Stomach smooth muscle (tissue), 2 donors: Measurements from ENCODE around the gene TCF4.

Source experiments
- H3K27ac ChIP-seq: one replicate; pipeline ENCODE4 v1.7.0; 2013; ENCODE audit warnings: mild to moderate bottlenecking, low read length, inconsistent platforms
- H3K27me3 ChIP-seq, 2 donors: one replicate each; pipeline ENCODE4 v1.7.0; 2013; ENCODE audit warnings: low read length in 2 of 2; ENCODE audit not compliant: insufficient read depth in 2 of 2, control insufficient read depth in 1 of 2
- H3K36me3 ChIP-seq, 2 donors: one replicate each; pipeline ENCODE4 v1.7.0; 2013; ENCODE audit warnings: low read length in 2 of 2; ENCODE audit not compliant: control insufficient read depth in 2 of 2, insufficient read depth in 2 of 2
- H3K4me1 ChIP-seq: one replicate; pipeline ENCODE4 v1.7.0; 2013; ENCODE audit warnings: low read length; ENCODE audit not compliant: control insufficient read depth, insufficient read depth
- H3K4me3 ChIP-seq, 2 donors: one replicate each; pipeline ENCODE4 v1.7.0; 2013; ENCODE audit warnings: low read length in 2 of 2
- H3K9ac ChIP-seq, 2 donors: one replicate each; pipeline ENCODE4 v1.7.0; 2013; ENCODE audit warnings: low read length in 2 of 2, mild to moderate bottlenecking in 1 of 2
- H3K9me3 ChIP-seq, 2 donors: one replicate each; pipeline ENCODE4 v1.7.0; 2013; ENCODE audit warnings: low read length in 2 of 2; ENCODE audit not compliant: control insufficient read depth in 2 of 2
- donor health status: healthy.
- donor health status: Pancreatic carcinoma.

TCF4 gene

GRCh38 chr18:55214969-55215368 lies 373.0 kb downstream of the TCF4 start:
- no peak overlapping the region for H3K4me3 ChIP-seq
- H3K4me1 ChIP-seq, result no peaks in the 10 kb centered on the region
- peaks cover 0 to 3% of the 10 kb centered on the region in 2 donors for H3K27me3 ChIP-seq
- no peaks in the 10 kb centered on the region for H3K9me3 ChIP-seq
- no peak overlapping the region for H3K27ac ChIP-seq
- no peak overlapping the region for H3K9ac ChIP-seq
- no peaks in the 10 kb centered on the region for H3K36me3 ChIP-seq

GRCh38 chr18:55214534-55214933 lies 373.5 kb downstream of the TCF4 start:
- Histone ChIP-seq H3K9ac (no peak overlapping the region), H3K4me1 (no peaks in the 10 kb centered on the region), H3K27ac (no peak overlapping the region), H3K27me3 (peaks cover 0 to 3% of the 10 kb centered on the region in 2 donors), H3K4me3 (no peak overlapping the region), H3K36me3 (no peaks in the 10 kb centered on the region), H3K9me3 (no peaks in the 10 kb centered on the region)

GRCh38 chr18:55213586-55213985 lies 374.4 kb downstream of the TCF4 start:
- Histone ChIP-seq H3K9me3 (no peaks in the 10 kb centered on the region), H3K36me3 (no peaks in the 10 kb centered on the region), H3K4me3 (no peak overlapping the region), H3K27me3 (peaks cover 0 to 3% of the 10 kb centered on the region in 2 donors), H3K9ac (no peak overlapping the region), H3K4me1 (no peaks in the 10 kb centered on the region), H3K27ac (no peak overlapping the region)

GRCh38 chr18:55206927-55207326 lies 381.1 kb downstream of the TCF4 start:
- Histone ChIP-seq H3K27me3 (no peaks in the 10 kb centered on the region), H3K4me3 (no peak overlapping the region), H3K36me3 (no peaks in the 10 kb centered on the region), H3K4me1 (no peaks in the 10 kb centered on the region), H3K9me3 (no peaks in the 10 kb centered on the region), H3K9ac (no peak overlapping the region), H3K27ac (no peak overlapping the region)

GRCh38 chr18:55202232-55202917 lies 385.6 kb downstream of the TCF4 start:
- Histone ChIP-seq H3K4me1 (no peaks in the 10 kb centered on the region), H3K9me3 (no peaks in the 10 kb centered on the region)

GRCh38 chr18:55199291-55199963 lies 388.6 kb downstream of the TCF4 start:
- Histone ChIP-seq H3K27ac (no peak overlapping the region), H3K4me1 (no peaks in the 10 kb centered on the region), H3K4me3 (no peak overlapping the region), H3K9ac (no peak overlapping the region), H3K36me3 (no peaks in the 10 kb centered on the region), H3K27me3 (no peaks in the 10 kb centered on the region), H3K9me3 (no peaks in the 10 kb centered on the region)

More at GRCh38 chr18:55202232-55202917, 385.6 kb downstream of the TCF4 start:
- Histone ChIP-seq H3K27me3 (no peaks in the 10 kb centered on the region), H3K9ac (no peak overlapping the region), H3K36me3 (no peaks in the 10 kb centered on the region), H3K27ac (no peak overlapping the region), H3K4me3 (no peak overlapping the region)

GRCh38 chr18:55195863-55196262 lies 392.1 kb downstream of the TCF4 start:
- H3K4me1 ChIP-seq, result no peaks in the 10 kb centered on the region
- H3K36me3 ChIP-seq, result no peaks in the 10 kb centered on the region
- H3K9ac ChIP-seq, result no peak overlapping the region
- H3K27me3 ChIP-seq, result no peaks in the 10 kb centered on the region
- no peaks in the 10 kb centered on the region for H3K9me3 ChIP-seq
- no peak overlapping the region for H3K27ac ChIP-seq
- H3K4me3 ChIP-seq, result no peak overlapping the region

- no peak overlapping the region for H3K9ac ChIP-seq
- H3K27ac ChIP-seq, result no peak overlapping the region
- no peaks in the 10 kb centered on the region for H3K27me3 ChIP-seq
- H3K4me3 ChIP-seq, result no peak overlapping the region
- no peaks in the 10 kb centered on the region for H3K9me3 ChIP-seq
- H3K4me1 ChIP-seq, result no peaks in the 10 kb centered on the region
- H3K36me3 ChIP-seq, result no peaks in the 10 kb centered on the region
These were observed 398.0 kb downstream of the TCF4 start for GRCh38 chr18:55189972-55190371.

- H3K4me1 ChIP-seq, result no peaks in the 10 kb centered on the region
- no peaks in the 10 kb centered on the region for H3K36me3 ChIP-seq
- no peaks in the 10 kb centered on the region for H3K9me3 ChIP-seq
- no peaks in the 10 kb centered on the region for H3K27me3 ChIP-seq
- H3K9ac ChIP-seq, result no peak overlapping the region
- no peak overlapping the region for H3K27ac ChIP-seq
- H3K4me3 ChIP-seq, result no peak overlapping the region
These were observed 401.4 kb downstream of the TCF4 start for GRCh38 chr18:55186588-55186987.

GRCh38 chr18:55185391-55185790 lies 402.6 kb downstream of the TCF4 start:
- H3K36me3 ChIP-seq, result no peaks in the 10 kb centered on the region
- H3K9me3 ChIP-seq, result no peaks in the 10 kb centered on the region
- no peaks in the 10 kb centered on the region for H3K27me3 ChIP-seq
- no peak overlapping the region for H3K4me3 ChIP-seq
- no peaks in the 10 kb centered on the region for H3K4me1 ChIP-seq
- H3K27ac ChIP-seq, result no peak overlapping the region
- H3K9ac ChIP-seq, result no peak overlapping the region

GRCh38 chr18:55179835-55180234 lies 408.2 kb downstream of the TCF4 start:
- Histone ChIP-seq H3K27me3 (no peaks in the 10 kb centered on the region), H3K4me1 (no peaks in the 10 kb centered on the region), H3K4me3 (no peak overlapping the region), H3K9me3 (no peaks in the 10 kb centered on the region), H3K27ac (no peak overlapping the region), H3K9ac (no peak overlapping the region), H3K36me3 (no peaks in the 10 kb centered on the region)
